HEK293 (cell line): ENCODE measurements around the gene CDK6.

Experiments used
- CTCF ChIA-PET: fragments of 350-600 bp; formaldehyde crosslinking; extraction: SDS; loops from one replicate; lab custom pipeline; 2021; ENCODE audit warnings: antibody characterized with exemption; lab: Yijun Ruan, JAX
- POLR2A ChIA-PET: fragments of 300-600 bp; formaldehyde crosslinking; extraction: SDS; loops from one replicate; lab custom pipeline; 2020; ENCODE audit warnings: antibody characterized with exemption, inconsistent platforms; lab: Yijun Ruan, JAX
- H3K27ac ChIP-seq: fragments of 200-500 bp; sonication (Bioruptor generic); 2 replicates; pipeline ENCODE4 v1.5.1; 2014; ENCODE audit warnings: low read depth, low read length, control low read depth, inconsistent platforms; ENCODE audit errors: extremely low read depth
- H3K36me3 ChIP-seq, 2 experiments: fragments of 200-500 bp in 1 of 2; sonication (Bioruptor generic) in 1 of 2; 1 replicate in 1 of 2; 2 replicates in 1 of 2; pipeline ENCODE4 v1.5.1; 2014 to 2017; ENCODE audit warnings: inconsistent platforms in 2 of 2, low read length in 2 of 2; ENCODE audit not compliant: control insufficient read depth in 2 of 2, insufficient read depth in 1 of 2
- H3K4me1 ChIP-seq: fragments of 200-500 bp; sonication (Bioruptor generic); 2 replicates; pipeline ENCODE4 v1.5.1; 2014; ENCODE audit warnings: mild to moderate bottlenecking, low read length, inconsistent platforms; ENCODE audit not compliant: control insufficient read depth, insufficient read depth
- H3K4me3 ChIP-seq: 2 replicates; pipeline ENCODE4 v1.5.1; 2011; ENCODE audit warnings: low read depth, mild to moderate bottlenecking, control low read depth, low read length, moderate library complexity
- H3K9me3 ChIP-seq: fragments of 200-500 bp; sonication (Bioruptor generic); 2 replicates; pipeline ENCODE4 v1.5.1; 2014; ENCODE audit warnings: low read depth, low read length, inconsistent platforms; ENCODE audit not compliant: control insufficient read depth, insufficient read depth
- GLI4 ChIP-seq: fragments of 450-650 bp; formaldehyde crosslinking; IDR thresholded peaks from 2 replicates; pipeline ENCODE4 v1.5.1; 2016; ENCODE audit warnings: missing biosample characterization, missing genetic modification characterization
- HIC1 ChIP-seq: fragments of 450-650 bp; formaldehyde crosslinking; IDR thresholded peaks from 2 replicates; pipeline ENCODE4 v1.5.1; 2016; ENCODE audit warnings: missing biosample characterization, missing genetic modification characterization
- INSM2 ChIP-seq: fragments of 450-650 bp; formaldehyde crosslinking; IDR thresholded peaks from 2 replicates; pipeline ENCODE4 v1.5.1; 2016; ENCODE audit warnings: missing biosample characterization, missing genetic modification characterization
- PRDM6 ChIP-seq: fragments of 450-650 bp; formaldehyde crosslinking; IDR thresholded peaks from 2 replicates; pipeline ENCODE4 v1.5.1; 2017; ENCODE audit warnings: missing biosample characterization, missing genetic modification characterization
- SCRT2 ChIP-seq: fragments of 450-650 bp; formaldehyde crosslinking; IDR thresholded peaks from 2 replicates; pipeline ENCODE4 v1.5.1; 2016; ENCODE audit warnings: missing biosample characterization, missing genetic modification characterization
- ZBTB1 ChIP-seq: fragments of 450-650 bp; formaldehyde crosslinking; IDR thresholded peaks from 2 replicates; pipeline ENCODE4 v1.5.1; 2016; ENCODE audit warnings: missing biosample characterization, missing genetic modification characterization
- ZBTB20 ChIP-seq: fragments of 450-650 bp; formaldehyde crosslinking; IDR thresholded peaks from 2 replicates; pipeline ENCODE4 v1.5.1; 2016; ENCODE audit warnings: missing biosample characterization, missing genetic modification characterization
- ZBTB8A ChIP-seq: fragments of 450-650 bp; formaldehyde crosslinking; IDR thresholded peaks from 2 replicates; pipeline ENCODE4 v1.5.1; 2016; ENCODE audit warnings: missing biosample characterization, missing genetic modification characterization
- ZFP3 ChIP-seq: fragments of 450-650 bp; formaldehyde crosslinking; IDR thresholded peaks from 2 replicates; pipeline ENCODE4 v1.5.1; 2016; ENCODE audit warnings: low read depth, missing biosample characterization, missing genetic modification characterization
- ZNF140 ChIP-seq: fragments of 450-650 bp; formaldehyde crosslinking; IDR thresholded peaks from 2 replicates; pipeline ENCODE4 v1.5.1; 2016; ENCODE audit warnings: missing biosample characterization, missing genetic modification characterization
- ZNF148 ChIP-seq: fragments of 450-650 bp; formaldehyde crosslinking; IDR thresholded peaks from 2 replicates; pipeline ENCODE4 v1.5.0; 2017; ENCODE audit warnings: missing biosample characterization, missing genetic modification characterization, borderline replicate concordance
- ZNF175 ChIP-seq: fragments of 450-650 bp; formaldehyde crosslinking; IDR thresholded peaks from 2 replicates; pipeline ENCODE4 v1.5.1; 2016; ENCODE audit warnings: missing biosample characterization, missing genetic modification characterization
- ZNF202 ChIP-seq: fragments of 450-650 bp; formaldehyde crosslinking; IDR thresholded peaks from 2 replicates; pipeline ENCODE4 v1.5.1; 2016; ENCODE audit warnings: missing biosample characterization, missing genetic modification characterization, borderline replicate concordance
- ZNF335 ChIP-seq: fragments of 450-650 bp; formaldehyde crosslinking; conservative IDR thresholded peaks from 2 replicates; pipeline ENCODE4 v1.5.1; 2016; ENCODE audit warnings: missing biosample characterization, missing genetic modification characterization
- ZNF510 ChIP-seq: fragments of 450-650 bp; formaldehyde crosslinking; IDR thresholded peaks from 2 replicates; pipeline ENCODE4 v1.5.1; 2018; ENCODE audit warnings: mild to moderate bottlenecking, missing genetic modification characterization, missing biosample characterization; ENCODE audit not compliant: insufficient replicate concordance
- ZNF530 ChIP-seq: fragments of 450-650 bp; formaldehyde crosslinking; IDR thresholded peaks from 2 replicates; pipeline ENCODE4 v1.5.1; 2016; ENCODE audit warnings: low read depth, missing biosample characterization, missing genetic modification characterization
- ZNF580 ChIP-seq: fragments of 450-650 bp; formaldehyde crosslinking; IDR thresholded peaks from 2 replicates; pipeline ENCODE4 v1.5.1; 2016; ENCODE audit warnings: missing biosample characterization, missing genetic modification characterization
- ZNF621 ChIP-seq: fragments of 450-650 bp; formaldehyde crosslinking; IDR thresholded peaks from 2 replicates; pipeline ENCODE4 v1.5.1; 2017; ENCODE audit warnings: missing biosample characterization, missing genetic modification characterization
- ZSCAN5A ChIP-seq: fragments of 450-650 bp; formaldehyde crosslinking; IDR thresholded peaks from 2 replicates; pipeline ENCODE4 v1.5.1; 2016; ENCODE audit warnings: missing biosample characterization, missing genetic modification characterization
- TF ChIP-seq, protein P1 (sequence below): fragments of 450-650 bp; IDR thresholded peaks from 2 replicates; pipeline ENCODE4 v1.5.1; 2018; ENCODE audit warnings: missing biosample characterization, mild to moderate bottlenecking, missing genetic modification characterization

The CDK6 gene

GRCh38 chr7:92608380-92609322 lies 227.7 kb downstream of the CDK6 start (continued):
- TF ChIP-seq, protein P1, sequence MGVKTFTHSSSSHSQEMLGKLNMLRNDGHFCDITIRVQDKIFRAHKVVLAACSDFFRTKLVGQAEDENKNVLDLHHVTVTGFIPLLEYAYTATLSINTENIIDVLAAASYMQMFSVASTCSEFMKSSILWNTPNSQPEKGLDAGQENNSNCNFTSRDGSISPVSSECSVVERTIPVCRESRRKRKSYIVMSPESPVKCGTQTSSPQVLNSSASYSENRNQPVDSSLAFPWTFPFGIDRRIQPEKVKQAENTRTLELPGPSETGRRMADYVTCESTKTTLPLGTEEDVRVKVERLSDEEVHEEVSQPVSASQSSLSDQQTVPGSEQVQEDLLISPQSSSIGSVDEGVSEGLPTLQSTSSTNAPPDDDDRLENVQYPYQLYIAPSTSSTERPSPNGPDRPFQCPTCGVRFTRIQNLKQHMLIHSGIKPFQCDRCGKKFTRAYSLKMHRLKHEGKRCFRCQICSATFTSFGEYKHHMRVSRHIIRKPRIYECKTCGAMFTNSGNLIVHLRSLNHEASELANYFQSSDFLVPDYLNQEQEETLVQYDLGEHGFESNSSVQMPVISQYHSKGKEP = no peak
- no peak for TF ChIP-seq ZNF175 (tag by site-specific recombination)
- TF ChIP-seq ZNF530 (tag by site-specific recombination) = no peak
- TF ChIP-seq HIC1 (tag by site-specific recombination) = no peak
- no peak for TF ChIP-seq ZSCAN5A (tag by site-specific recombination)
- peak; percentile 50 for TF ChIP-seq ZBTB20 (tag by site-specific recombination)
- TF ChIP-seq ZFP3 = no peak
- no peak for TF ChIP-seq ZNF202 (tag by site-specific recombination)
- TF ChIP-seq INSM2 (tag by site-specific recombination) = no peak
- no peak for TF ChIP-seq ZNF140 (tag by site-specific recombination)
- 0 out of 2 replicates have a peak, but pooled peaks have one; percentile 23 for TF ChIP-seq ZNF335
- TF ChIP-seq ZNF510 (tag by site-specific recombination) = no peak
- TF ChIP-seq SCRT2 (tag by site-specific recombination) = no peak

DNA sequence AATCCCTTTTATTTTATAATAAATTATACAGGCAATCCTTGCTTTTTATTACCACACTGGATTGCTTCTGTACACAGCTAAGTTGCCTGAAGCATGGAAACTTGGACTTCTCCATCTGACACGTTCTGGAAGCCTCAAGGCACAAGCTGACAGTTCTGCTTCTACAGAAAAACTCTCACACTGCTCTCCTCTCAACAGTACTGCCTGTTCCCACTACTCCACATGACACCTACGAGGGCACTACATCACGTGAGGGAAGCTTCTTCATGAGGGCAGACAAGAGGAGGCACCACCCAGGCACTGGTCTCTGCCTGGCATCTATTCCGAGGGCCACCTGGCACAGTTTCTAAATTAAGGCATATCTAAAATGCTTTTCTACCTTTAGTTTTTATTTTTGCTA lies 229.4 kb downstream of the CDK6 start:
- no peak overlapping the region for H3K27ac ChIP-seq
- no peaks in the 10 kb centered on the region for H3K9me3 ChIP-seq
- ChIA-PET CTCF (interaction anchor here (0.6 to 1.2 kb wide), 3 partner anchors 12 to 429 kb away, joined by 3 read pairs; no protein-coding TSS in a partner anchor), POLR2A (interaction anchor here (0.8 to 1.3 kb wide), 2 partner anchors 16 to 78 kb away, joined by 3 to 4 read pairs; partner anchors contain the start of genes PEX1 and RBM48)
- H3K36me3 ChIP-seq = no peaks in the 10 kb centered on the region
- no peak overlapping the region for H3K4me3 ChIP-seq
- H3K4me1 ChIP-seq = peaks cover 2% of the 10 kb centered on the region; the same call in 1 of the 2 replicates
- TF ChIP-seq ZNF621 (tag by site-specific recombination) = no peak
- no peak for TF ChIP-seq ZNF175 (tag by site-specific recombination)
- no peak for TF ChIP-seq PRDM6 (tag by site-specific recombination)
- TF ChIP-seq GLI4 (tag by site-specific recombination) = no peak
- TF ChIP-seq ZBTB8A (tag by site-specific recombination) = no peak
- no peak for TF ChIP-seq ZNF148
- no peak for TF ChIP-seq ZNF580
- no peak for TF ChIP-seq ZBTB1
